Stimulated activated CD4-positive, alpha-beta T cell treated with anti-CD3 and anti-CD28 coated beads, Interleukin-15, amount 100 ng/mL, for 1 hour (primary cell): Measurements from ENCODE around the gene ARHGAP10.
"Not testable (repeated sequence)": the region's sequence is repeated elsewhere in the genome, so short reads cannot be mapped to it uniquely, and the experiment has no call there.

Source experiments
- DNase-seq, 2 donors: peaks; one replicate each; pipeline ENCODE4 v3.0.0-alpha.2; 2020; ENCODE audit warnings: low read depth in 1 of 2, low spot score in 1 of 2

ARHGAP10 gene

GRCh38 chr4:147846318-147847155 is 114.6 kb downstream of the ARHGAP10 start:
- no peak for DNase-seq

DNA sequence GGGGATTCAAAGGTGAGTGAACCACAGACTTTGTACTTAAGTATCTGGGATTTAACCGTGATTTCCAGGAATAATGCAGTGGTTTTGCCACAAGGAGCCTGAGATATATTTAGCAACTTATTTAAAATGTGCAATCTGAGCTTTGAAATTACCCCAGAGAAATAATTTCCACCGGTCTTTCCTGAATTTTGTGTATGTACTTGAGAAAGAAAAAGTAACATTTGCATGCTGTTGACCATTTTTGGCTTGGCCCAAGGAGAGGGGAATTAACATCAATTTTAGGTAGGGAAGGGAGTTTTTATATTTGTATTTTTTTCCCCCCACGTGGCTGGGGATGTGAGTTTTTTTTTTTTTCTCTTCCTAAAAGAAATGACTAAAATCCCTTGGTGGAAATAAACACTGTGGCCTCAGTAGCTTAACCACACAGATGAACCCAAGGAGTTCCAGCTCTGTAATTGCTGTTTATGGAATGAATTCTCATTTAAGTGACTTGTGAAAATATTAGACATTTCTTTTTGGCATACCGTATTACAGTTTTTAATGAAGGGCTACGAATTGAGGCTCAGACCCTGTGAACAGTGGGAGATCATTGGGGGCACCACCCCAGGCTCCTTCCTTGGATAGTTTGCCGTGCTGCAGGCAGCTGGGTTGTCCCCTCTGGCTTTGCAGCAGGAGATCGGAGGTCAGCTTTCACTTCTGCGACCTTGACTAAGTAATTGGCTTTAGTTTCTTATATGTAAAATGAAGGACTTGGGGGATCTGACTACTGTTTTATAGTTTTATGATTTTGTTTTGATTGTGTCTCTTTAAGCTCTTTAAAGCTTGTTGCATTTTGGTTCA is 116.1 kb downstream of the ARHGAP10 start:
- DNase-seq, result no peak

DNA sequence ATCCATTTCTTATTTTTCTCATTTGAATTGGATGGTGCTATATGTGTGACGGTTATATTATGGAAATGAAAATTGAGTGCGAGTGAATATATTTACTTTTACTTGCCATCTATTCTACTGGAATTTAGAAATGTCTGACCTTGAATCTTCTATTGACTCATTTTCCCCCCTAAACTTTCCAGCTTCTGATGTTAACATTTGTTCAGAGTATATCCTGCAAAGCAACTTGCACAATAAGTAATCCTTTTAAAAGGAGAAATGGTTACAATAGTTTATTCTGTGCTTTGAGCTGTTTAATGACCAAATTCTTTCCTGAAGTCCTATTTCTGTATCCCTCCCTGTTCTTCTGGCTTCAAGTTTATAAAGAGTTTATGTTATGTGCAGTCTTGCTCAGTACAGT is 116.7 kb downstream of the ARHGAP10 start:
- no peak for DNase-seq

- DNase-seq, result no peak
Observed at GRCh38 chr4:147851135-147851534, 119.2 kb downstream of the ARHGAP10 start.

- DNase-seq, result no peak
Observed at GRCh38 chr4:147853706-147854105, 121.8 kb downstream of the ARHGAP10 start.

- DNase-seq, result no peak
Observed at GRCh38 chr4:147854154-147854553, 122.3 kb downstream of the ARHGAP10 start.

DNA sequence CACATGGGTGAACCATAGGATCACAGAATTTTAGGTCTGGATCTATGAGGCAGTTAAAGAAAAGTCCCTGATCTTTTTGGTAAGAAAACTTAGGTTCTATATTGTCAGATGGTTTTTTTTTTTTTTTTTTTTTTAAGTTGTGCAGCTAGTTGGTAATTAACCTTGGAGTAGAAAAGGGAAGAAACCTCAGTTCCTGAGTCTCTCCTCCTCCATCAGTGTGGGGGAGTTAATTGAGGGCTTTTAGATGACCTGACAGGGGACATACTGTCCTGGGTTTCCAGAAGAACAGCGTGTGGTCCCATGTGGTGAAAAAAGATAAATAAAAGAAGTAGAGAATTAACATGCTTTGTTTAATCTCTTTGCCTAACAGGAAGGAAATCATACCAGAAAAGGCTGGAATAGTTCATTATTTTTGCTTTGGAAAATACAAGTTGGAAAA is 123.7 kb downstream of the ARHGAP10 start:
- no peak for DNase-seq

DNA sequence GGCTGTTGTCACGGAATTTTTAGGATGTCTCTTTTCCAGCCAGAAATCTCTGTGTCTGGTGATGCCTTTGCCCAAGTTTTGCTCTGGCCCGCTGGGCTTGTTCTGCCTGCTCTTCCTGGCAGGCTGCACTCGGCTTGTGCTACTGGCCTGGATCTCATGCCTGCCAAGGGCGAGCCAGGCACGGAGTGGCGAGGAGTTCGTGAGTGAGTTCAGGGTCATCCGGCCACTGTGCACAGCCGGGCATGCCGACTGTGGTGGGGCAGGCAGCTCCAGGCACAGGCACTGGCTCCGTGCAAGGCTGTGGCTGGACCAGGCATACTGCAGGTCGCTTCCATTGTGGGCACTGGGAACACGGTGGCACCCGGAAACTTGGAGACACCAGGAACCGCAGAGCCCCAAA is 129.1 kb downstream of the ARHGAP10 start:
- no peak for DNase-seq

GRCh38 chr4:147862043-147862692 is 130.3 kb downstream of the ARHGAP10 start:
- DNase-seq, result no peak

DNA sequence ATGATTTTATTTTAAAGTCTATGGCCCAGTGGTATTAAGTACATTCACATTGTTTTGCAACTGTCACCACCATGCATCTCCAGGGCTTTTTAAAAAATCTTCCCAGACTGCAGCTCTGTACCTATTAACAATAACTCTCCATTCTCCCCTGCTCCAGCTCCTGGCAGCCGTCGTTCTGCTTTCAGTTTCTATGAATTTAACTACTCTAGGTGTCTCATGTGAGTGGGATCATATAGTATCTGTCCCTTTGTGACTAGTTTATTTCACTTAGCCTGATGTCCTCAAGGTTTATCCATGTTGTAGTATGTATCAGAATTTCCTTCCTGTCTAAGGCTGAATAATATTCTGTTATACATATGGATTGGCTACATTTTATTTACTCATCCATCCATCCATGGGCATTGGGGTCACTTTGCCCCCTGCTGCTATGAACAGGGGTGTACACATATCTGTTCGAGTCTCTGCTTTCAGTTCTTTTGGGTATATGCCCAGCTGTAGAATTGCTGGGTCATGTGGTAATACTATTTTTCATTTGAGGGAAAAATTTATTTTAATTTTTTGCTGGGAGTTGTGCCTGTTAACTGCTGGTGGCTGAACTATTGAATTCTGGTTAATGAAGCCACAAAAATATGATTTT is 131.3 kb downstream of the ARHGAP10 start:
- DNase-seq, result no peak

GRCh38 chr4:147863808-147864472 is 132.1 kb downstream of the ARHGAP10 start:
- no peak for DNase-seq

DNA sequence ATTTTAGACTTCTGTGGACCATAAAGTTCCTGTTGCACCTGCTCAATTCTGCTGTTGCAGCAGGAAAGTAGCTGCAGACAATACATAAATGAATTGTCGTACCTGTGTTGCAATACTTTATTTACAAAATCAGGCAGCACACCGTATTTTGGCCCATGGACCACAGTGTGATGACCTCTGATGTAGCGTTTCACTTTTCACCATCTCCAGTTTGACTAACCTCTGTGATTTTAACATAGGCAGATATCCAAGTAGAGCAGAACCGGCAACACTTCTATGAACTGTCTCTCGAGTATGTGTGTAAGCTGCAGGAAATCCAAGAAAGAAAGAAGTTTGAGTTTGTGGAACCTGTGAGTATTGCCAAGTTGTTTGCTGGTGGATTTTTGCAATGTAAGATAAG is 132.7 kb downstream of the ARHGAP10 start:
- DNase-seq, result no peak

- no peak for DNase-seq
Observed at GRCh38 chr4:147865926-147866325, 134.0 kb downstream of the ARHGAP10 start.

DNA sequence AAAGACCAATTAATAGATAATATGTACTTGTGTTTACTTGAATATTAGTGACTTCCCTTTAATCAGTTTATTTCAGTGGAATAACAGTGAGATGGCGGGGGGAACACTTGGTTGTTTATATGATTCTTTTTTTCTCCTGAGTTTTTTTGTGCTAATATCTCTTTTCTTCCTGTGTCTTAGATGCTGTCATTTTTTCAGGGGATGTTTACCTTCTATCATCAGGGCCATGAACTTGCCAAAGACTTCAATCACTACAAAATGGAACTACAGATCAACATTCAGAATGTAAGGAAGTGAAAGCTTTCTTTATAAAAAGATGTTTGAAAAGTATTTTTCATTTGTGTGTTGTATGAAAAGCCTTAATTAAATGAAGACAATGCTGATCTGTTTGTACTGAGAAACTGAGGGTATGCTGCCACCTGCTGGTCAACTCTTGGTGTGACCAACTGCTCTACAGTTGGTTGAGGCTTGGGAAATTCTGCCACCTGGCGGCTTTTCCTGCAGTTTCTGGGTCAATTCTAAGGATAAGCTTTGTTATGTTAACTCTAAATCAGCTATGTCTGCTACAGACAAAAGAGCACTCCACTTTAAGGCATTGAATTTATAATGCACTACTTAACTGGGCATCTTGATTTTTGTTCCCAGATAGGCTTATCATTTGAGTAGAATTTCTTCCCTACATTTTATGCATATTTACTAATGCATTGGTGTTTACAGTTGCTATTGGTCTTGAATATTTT is 134.8 kb downstream of the ARHGAP10 start:
- DNase-seq, result peak; percentile 74 to 77

GRCh38 chr4:147874109-147874508 is 142.2 kb downstream of the ARHGAP10 start:
- no peak for DNase-seq

GRCh38 chr4:147877308-147877771 is 145.5 kb downstream of the ARHGAP10 start:
- no peak for DNase-seq

- DNase-seq, result no peak
Observed at GRCh38 chr4:147879676-147880075, 147.8 kb downstream of the ARHGAP10 start.

GRCh38 chr4:147880511-147880910 is 148.6 kb downstream of the ARHGAP10 start:
- DNase-seq, result no peak

- DNase-seq, result no peak
Observed at GRCh38 chr4:147884536-147884935, 152.6 kb downstream of the ARHGAP10 start.

GRCh38 chr4:147885216-147885615 is 153.3 kb downstream of the ARHGAP10 start:
- DNase-seq, result not testable (repeated sequence)
